Measurements from ENCODE around the gene C1orf226.

DNA sequence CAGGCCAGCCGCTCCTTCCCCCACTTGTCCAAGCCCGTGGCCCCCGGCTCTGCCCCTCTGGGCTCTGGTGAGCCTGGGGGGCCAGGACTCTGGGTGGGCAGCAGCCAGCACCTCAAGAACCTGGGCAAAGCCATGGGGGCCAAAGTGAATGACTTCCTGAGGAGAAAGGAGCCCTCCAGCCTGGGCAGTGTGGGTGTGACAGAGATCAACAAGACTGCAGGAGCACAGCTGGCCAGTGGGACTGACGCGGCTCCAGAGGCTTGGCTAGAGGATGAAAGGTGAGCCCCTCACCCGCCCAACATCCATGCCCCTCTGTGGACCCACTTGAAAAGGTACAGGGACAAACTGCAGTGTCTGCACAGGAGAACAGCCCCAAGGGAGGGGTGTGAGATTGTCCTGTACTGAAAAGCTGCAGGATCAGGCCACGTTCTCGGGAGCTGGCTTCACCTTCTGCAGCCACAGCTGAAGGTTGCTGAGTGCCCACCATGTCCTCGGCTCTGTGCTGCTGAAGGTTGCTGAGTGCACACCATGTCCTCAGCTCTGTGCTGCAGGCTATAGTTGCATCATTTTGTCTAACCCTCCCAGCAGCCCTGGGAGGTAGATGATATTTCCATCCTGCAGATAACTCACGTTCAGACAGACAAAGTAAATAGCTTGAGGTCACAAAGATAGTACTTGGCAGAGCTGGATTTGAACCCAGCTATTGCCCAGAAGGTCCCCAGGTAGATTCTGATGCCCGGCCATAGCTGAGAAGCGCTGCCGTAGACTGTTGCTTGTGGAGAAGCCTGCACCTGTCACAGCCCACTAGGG, 618 bp downstream of the C1orf226 start:
- no peak for TF ChIP-seq CTCF (IDR thresholded peaks at IDR 0.05)
- no peak for TF ChIP-seq POLR2A (IDR thresholded peaks at IDR 0.05)

Data from heart left ventricle (tissue), 13 donors.